ENCODE measurements around the gene F11R.

F11R gene

DNA sequence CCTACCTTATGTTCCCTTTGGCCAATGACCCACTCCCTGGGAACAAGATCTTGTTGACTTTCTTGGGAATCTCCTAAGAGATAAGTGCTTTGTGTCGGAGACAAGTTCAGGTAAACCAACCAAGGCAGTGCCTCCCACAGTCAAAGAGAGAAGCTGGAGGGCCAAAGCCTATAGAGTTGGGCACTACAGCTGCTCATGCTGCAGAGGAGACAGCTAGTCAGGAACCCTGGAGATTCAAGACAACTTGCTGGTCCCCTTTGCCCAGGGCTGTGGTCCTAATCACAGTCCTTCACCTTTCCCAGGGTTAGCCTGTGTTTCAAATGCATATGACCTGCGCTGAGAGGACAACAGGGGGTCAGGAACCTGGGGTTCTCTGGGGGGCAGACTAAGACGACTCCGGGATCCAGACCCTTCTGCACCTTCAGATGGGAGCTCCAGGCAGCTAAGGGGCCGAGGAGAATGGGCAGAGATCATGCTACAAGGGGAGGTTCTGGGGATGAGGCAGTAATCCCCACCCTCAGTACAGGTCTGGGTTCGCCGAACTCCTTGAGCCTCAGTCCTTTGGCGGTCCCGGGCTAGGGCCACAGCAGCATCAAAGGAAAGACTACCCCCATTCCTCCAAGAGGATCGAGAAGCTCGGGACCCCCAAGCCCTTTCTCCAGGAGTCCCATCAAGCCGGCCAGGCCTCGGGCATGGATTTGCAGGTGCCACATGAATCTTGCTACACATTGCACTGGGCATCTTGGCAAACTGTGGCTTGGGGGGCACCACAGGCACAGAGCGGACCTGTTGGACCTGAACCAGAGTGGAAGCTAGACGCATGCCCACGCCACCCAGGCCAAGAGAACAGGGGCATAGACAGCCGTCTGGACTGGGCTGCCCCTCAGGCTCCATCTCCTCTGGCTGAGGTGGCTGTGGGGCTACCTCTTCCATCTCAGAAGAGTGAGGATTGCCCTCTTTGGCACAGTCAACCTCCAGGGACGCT, 26.8 kb upstream of the F11R start:
- no peak for DNase-seq (ENCODE audit: low read depth)

DNA sequence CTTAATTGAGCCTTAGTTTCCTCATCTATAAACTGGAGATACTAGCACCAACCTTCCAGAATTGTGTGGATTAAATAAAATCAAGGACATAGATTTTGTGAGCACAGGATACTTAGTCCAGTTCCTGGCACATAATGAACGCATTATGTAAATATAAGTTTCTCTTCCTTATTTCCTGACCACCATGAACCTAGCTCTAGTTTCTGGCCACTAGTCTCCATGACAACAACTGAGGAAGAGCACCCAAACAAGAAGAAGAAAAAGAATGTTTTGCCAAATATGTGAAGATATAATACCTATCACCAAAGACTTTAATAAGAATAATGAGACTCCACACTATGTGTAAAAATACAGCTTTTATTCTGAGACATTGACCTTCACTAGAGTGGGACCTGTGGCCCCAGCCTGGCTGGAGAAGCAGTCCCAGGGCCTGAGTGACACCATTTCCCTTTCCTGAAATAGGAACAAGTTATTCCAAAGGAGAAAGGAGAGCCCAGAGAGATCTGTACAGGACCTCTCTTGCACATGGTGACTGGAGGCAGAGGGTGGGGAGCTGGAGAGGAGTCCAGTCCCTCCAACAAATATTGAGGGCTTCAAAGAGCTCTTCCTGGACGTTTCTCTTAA, 25.8 kb upstream of the F11R start:
- no peak for TF ChIP-seq CTCF (IDR thresholded peaks at IDR 0.05; ENCODE audit: low read length, missing control alignments)
- no peak for DNase-seq (ENCODE audit: low read depth)
- peak overlapping the region; percentile 95 for H3K4me3 ChIP-seq (replicated peaks; ENCODE audit: low read depth, low read length)

More for the DNA sequence above, 26.8 kb upstream of the F11R start:
- no peak for TF ChIP-seq CTCF (IDR thresholded peaks at IDR 0.05; ENCODE audit: low read length, missing control alignments)
- H3K4me3 ChIP-seq (replicated peaks; ENCODE audit: low read depth, low read length) = no peak overlapping the region

DNA sequence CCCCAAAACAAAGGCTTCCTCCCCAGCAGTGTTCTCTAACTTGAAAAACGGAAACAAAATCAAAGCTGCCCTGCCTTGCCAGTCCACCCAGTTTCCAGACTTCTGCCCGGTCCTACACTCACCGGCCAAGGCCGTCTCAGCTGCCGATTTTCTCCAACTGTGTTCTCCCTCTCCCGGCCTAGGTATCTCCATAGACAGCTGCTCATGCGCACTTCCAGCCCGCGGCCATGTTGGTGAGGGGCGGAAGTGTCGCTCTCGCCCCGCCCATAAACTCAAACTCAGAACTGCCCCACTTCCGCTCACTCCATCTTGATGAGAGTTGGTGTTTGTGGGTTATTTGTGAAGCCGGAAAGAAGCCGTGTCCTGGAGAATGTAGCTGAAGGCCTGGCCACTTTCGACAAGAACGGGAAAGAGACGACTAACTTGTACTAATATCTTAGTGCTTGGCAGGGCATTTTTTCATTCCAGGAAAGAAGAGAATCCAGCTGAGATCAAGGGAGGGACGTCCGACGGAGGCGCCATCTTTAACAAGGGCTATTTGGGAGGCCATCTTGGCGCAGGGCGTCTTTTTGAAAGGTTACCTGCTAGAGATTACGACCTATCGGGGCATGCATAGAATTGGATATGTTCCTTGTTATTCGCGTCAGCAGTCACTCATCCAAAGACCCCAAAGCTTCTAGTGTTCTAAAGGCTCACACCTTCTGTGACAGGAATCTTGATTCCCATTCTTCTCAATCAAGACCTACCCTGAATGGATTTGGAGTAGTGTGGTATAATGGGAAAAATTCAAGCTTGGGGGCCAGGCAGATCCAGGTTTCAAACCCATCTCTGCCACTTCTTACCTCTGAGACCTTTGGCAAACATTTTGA, 25.0 kb upstream of the F11R start, which contains the start of gene USF1:
TSS of gene USF1 (minus strand) at position 242 of the 869 bp plus-strand sequence. CDS start 2,702 bp downstream, outside the sequence.
- TF ChIP-seq CTCF (IDR thresholded peaks at IDR 0.05; ENCODE audit: low read length, missing control alignments) = no peak
- peak within 1 kb of the TSS; percentile 95 for H3K4me3 ChIP-seq (replicated peaks; ENCODE audit: low read depth, low read length)
- DNase-seq (ENCODE audit: low read depth) = peak; percentile 97

GRCh38 chr1:161044908-161045735, 24.2 kb upstream of the F11R start:
- peak; percentile 66 for DNase-seq (ENCODE audit: low read depth)
- H3K4me3 ChIP-seq (replicated peaks; ENCODE audit: low read depth, low read length) = peak overlapping the region; percentile 95

GRCh38 chr1:161044535-161044907, 23.6 kb upstream of the F11R start:
- peak; percentile 26 for DNase-seq (ENCODE audit: low read depth)
- no peak for TF ChIP-seq CTCF (IDR thresholded peaks at IDR 0.05; ENCODE audit: low read length, missing control alignments)
- peak overlapping the region; percentile 95 for H3K4me3 ChIP-seq (replicated peaks; ENCODE audit: low read depth, low read length)

More at GRCh38 chr1:161044908-161045735, 24.2 kb upstream of the F11R start:
- TF ChIP-seq CTCF (IDR thresholded peaks at IDR 0.05; ENCODE audit: low read length, missing control alignments) = no peak

GRCh38 chr1:161039546-161039945, 18.6 kb upstream of the F11R start:
- no peak overlapping the region for H3K4me3 ChIP-seq (replicated peaks; ENCODE audit: low read depth, low read length)
- TF ChIP-seq CTCF (IDR thresholded peaks at IDR 0.05; ENCODE audit: low read length, missing control alignments) = no peak
- no peak for DNase-seq (ENCODE audit: low read depth)

All from fibroblast of pulmonary artery (primary cell).